HepG2 (cell line): ENCODE data around the gene AMOTL2. TPM values are rescaled to one million over a fixed set of nuclear protein-coding genes. Genes with fewer than 3 reads are reported as not detected.

Source experiments
- HDAC1 ChIP-seq: sonication (generic); formaldehyde crosslinking; IDR thresholded peaks from 2 replicates; pipeline ENCODE4 v1.5.1; 2020; ENCODE audit warnings: mild to moderate bottlenecking, missing genetic modification reagents
- HNRNPH1 ChIP-seq: fragments of 200-400 bp; formaldehyde crosslinking; optimal IDR thresholded peaks from 2 replicates; pipeline ENCODE3; 2017; ENCODE audit warnings: mild to moderate bottlenecking, low read depth, low read length
- HNRNPLL ChIP-seq: fragments of 200-400 bp; formaldehyde crosslinking; IDR thresholded peaks from 2 replicates; pipeline ENCODE4 v1.6.1; 2017; ENCODE audit warnings: mild to moderate bottlenecking, low read depth, low read length; ENCODE audit not compliant: poor library complexity, severe bottlenecking
- KDM4B ChIP-seq: sonication (generic); formaldehyde crosslinking; IDR thresholded peaks from 2 replicates; pipeline ENCODE4 v1.4.0; 2020; ENCODE audit warnings: missing genetic modification reagents
- PAXIP1 ChIP-seq: sonication (generic); formaldehyde crosslinking; conservative IDR thresholded peaks from 2 replicates; pipeline ENCODE4 v1.4.0; 2020; ENCODE audit warnings: mild to moderate bottlenecking, missing genetic modification reagents, moderate library complexity
- PHF21A ChIP-seq: sonication (generic); formaldehyde crosslinking; IDR thresholded peaks from 2 replicates; pipeline ENCODE4 v1.5.0; 2020; ENCODE audit warnings: mild to moderate bottlenecking, missing genetic modification reagents
- RBFOX2 ChIP-seq: fragments of 200-400 bp; formaldehyde crosslinking; IDR thresholded peaks from 2 replicates; pipeline ENCODE4 v1.6.1; 2017; ENCODE audit warnings: low read depth, mild to moderate bottlenecking, low read length
- SP5 ChIP-seq: IDR thresholded peaks from 2 replicates; pipeline ENCODE4 v1.6.1; 2016; ENCODE audit warnings: low read depth, borderline replicate concordance
- TCF7 ChIP-seq: sonication (generic); IDR thresholded peaks from 2 replicates; pipeline ENCODE4 v1.6.1; 2016; ENCODE audit warnings: antibody characterized with exemption, low read depth
- ZFX ChIP-seq: sonication (generic); formaldehyde crosslinking; IDR thresholded peaks from 2 replicates; pipeline ENCODE4 v1.4.0; 2020; ENCODE audit warnings: mild to moderate bottlenecking, low read depth, missing genetic modification reagents, moderate library complexity
- ZNF260 ChIP-seq: sonication (generic); formaldehyde crosslinking; IDR thresholded peaks from 2 replicates; pipeline ENCODE4 v1.4.0; 2020; ENCODE audit warnings: missing genetic modification reagents, low read depth, mild to moderate bottlenecking, borderline replicate concordance
- ZNF331 ChIP-seq: sonication (generic); formaldehyde crosslinking; IDR thresholded peaks from 2 replicates; pipeline ENCODE4 v1.4.0; 2020; ENCODE audit warnings: missing genetic modification reagents
- ZNF510 ChIP-seq: sonication (generic); formaldehyde crosslinking; IDR thresholded peaks from 2 replicates; pipeline ENCODE4 v1.4.0; 2020; ENCODE audit warnings: low read depth, mild to moderate bottlenecking, missing genetic modification reagents
- ZNF768 ChIP-seq: sonication (generic); formaldehyde crosslinking; IDR thresholded peaks from 2 replicates; pipeline ENCODE4 v1.4.0; 2020; ENCODE audit warnings: missing genetic modification reagents
- ZSCAN25 ChIP-seq: sonication (generic); formaldehyde crosslinking; IDR thresholded peaks from 2 replicates; pipeline ENCODE4 v1.8.0; 2022; ENCODE audit warnings: mild to moderate bottlenecking, missing genetic modification reagents
- polyA plus RNA-seq, 8 experiments: library from polyadenylated mRNA; depleted of rRNA in 3 of 8; stranded (reverse) in 7 of 8; unstranded in 1 of 8; fragments of >200 nt; fragmentation: Illumina TruSeq in 4 of 8; extraction: Trizol in 4 of 8; gene quantifications; 2 replicates each; pipeline versions ENCODE4 v1.2.1 to v1.2.3, GENCODE V29; 2011 to 2016; ENCODE audit warnings: low read depth in 4 of 8, missing spikeins in 1 of 8, mixed read lengths in 1 of 8; ENCODE audit not compliant: insufficient read depth in 1 of 8
- total RNA-seq, 5 experiments: library from RNA; depleted of rRNA; stranded (reverse); fragments of >200 nt; fragmentation: Illumina TruSeq; extraction: Trizol; gene quantifications; 2 replicates each; pipeline ENCODE4 v1.2.3, GENCODE V29; 2016; ENCODE audit warnings: low read depth in 1 of 5
- TF ChIP-seq, protein P1 (sequence below): sonication (generic); formaldehyde crosslinking; IDR thresholded peaks from 2 replicates; pipeline ENCODE4 v1.4.0; 2020; ENCODE audit warnings: mild to moderate bottlenecking, missing genetic modification reagents, borderline replicate concordance
- TF ChIP-seq, protein P2 (sequence below): sonication (generic); formaldehyde crosslinking; conservative IDR thresholded peaks from 2 replicates; pipeline ENCODE4 v1.4.0; 2020; ENCODE audit warnings: missing genetic modification reagents
- TF ChIP-seq, protein P3 (sequence below): sonication (generic); formaldehyde crosslinking; IDR thresholded peaks from 2 replicates; pipeline ENCODE4 v1.4.0; 2020; ENCODE audit warnings: missing genetic modification reagents

AMOTL2 gene
- total and polyA plus RNA-seq, 2 of the 13 experiments (the other 11 are each of a cell fraction or from before 2014, with no cell fraction given) = 17.3 to 18.5 TPM

DNA sequence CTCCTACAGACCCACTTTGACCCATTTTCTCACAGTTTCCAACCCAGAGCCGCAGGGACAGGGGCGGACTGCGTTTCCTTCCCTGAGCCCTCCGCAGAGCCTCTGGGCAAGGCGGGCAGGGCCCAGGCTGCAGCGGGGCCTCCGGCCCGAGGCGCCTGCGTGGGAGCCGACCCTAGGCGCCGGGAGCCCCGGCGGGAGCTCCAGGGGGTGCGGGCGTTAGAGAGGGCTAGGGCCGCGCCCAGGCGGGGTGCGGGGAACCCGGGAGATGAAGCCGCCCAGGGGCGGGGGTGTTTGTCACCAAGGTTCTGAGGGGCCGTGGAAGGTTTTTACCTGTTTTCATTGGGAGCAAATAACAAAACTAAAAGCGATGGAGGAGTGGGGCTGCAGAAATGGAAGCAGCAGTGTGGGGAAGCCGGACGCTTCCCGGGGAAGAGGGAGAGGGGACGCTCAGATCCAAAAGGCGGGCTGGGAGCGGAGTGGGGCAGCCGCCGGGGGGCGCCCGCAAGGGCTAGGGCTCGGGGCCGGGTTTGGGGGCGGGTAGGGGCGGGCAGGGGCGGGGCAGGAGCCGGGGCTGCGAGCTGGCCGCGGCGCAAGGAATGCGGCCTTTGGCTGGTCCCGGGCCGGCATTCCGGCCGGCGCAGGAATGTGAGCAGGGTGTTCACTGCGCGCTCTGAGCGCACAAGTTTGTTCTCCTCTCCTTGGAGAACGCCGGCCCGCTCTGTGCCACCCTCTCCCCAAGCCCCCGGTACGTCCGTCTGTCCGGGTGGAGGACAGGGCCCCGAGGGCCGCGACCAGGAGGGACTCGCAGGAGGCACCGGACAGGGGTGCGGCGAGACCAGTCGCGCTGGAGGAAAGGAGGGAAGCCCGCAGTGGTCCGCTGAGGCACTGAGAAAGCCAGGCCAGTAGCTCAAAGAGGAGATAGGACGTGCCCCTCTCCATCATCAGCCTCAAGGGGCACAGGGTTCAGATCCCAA is 61.1 kb downstream of the AMOTL2 start (continued):
- peak; percentile 28; the same call in 1 of the 2 replicates for TF ChIP-seq ZNF768 (CRISPR knock-in tag)
- TF ChIP-seq, protein P1, sequence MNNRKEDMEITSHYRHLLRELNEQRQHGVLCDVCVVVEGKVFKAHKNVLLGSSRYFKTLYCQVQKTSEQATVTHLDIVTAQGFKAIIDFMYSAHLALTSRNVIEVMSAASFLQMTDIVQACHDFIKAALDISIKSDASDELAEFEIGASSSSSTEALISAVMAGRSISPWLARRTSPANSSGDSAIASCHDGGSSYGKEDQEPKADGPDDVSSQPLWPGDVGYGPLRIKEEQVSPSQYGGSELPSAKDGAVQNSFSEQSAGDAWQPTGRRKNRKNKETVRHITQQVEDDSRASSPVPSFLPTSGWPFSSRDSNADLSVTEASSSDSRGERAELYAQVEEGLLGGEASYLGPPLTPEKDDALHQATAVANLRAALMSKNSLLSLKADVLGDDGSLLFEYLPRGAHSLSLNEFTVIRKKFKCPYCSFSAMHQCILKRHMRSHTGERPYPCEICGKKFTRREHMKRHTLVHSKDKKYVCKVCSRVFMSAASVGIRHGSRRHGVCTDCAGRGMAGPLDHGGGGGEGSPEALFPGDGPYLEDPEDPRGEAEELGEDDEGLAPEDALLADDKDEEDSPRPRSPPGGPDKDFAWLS (CRISPR knock-in tag) = no peak
- TF ChIP-seq, protein P2, sequence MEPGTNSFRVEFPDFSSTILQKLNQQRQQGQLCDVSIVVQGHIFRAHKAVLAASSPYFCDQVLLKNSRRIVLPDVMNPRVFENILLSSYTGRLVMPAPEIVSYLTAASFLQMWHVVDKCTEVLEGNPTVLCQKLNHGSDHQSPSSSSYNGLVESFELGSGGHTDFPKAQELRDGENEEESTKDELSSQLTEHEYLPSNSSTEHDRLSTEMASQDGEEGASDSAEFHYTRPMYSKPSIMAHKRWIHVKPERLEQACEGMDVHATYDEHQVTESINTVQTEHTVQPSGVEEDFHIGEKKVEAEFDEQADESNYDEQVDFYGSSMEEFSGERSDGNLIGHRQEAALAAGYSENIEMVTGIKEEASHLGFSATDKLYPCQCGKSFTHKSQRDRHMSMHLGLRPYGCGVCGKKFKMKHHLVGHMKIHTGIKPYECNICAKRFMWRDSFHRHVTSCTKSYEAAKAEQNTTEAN (CRISPR knock-in tag) = no peak
- 0 out of 2 replicates have a peak, but pooled peaks have one; percentile 10 for TF ChIP-seq ZNF331 (CRISPR knock-in tag)
- TF ChIP-seq ZNF260 (CRISPR knock-in tag) = no peak
- no peak for TF ChIP-seq HNRNPH1
- peak; percentile 40; the same call in 1 of the 2 replicates for TF ChIP-seq SP5 (CRISPR knock-in tag)
- 0 out of 2 replicates have a peak, but pooled peaks have one; percentile 37 for TF ChIP-seq PHF21A (CRISPR knock-in tag)
- peak; percentile 71 for TF ChIP-seq ZSCAN25 (CRISPR knock-in tag)
- no peak for TF ChIP-seq TCF7
- TF ChIP-seq PAXIP1 = peak; percentile 24; the same call in 1 of the 2 replicates
- TF ChIP-seq ZNF510 (CRISPR knock-in tag) = 0 out of 2 replicates have a peak, but pooled peaks have one; percentile 40
- TF ChIP-seq, protein P3, sequence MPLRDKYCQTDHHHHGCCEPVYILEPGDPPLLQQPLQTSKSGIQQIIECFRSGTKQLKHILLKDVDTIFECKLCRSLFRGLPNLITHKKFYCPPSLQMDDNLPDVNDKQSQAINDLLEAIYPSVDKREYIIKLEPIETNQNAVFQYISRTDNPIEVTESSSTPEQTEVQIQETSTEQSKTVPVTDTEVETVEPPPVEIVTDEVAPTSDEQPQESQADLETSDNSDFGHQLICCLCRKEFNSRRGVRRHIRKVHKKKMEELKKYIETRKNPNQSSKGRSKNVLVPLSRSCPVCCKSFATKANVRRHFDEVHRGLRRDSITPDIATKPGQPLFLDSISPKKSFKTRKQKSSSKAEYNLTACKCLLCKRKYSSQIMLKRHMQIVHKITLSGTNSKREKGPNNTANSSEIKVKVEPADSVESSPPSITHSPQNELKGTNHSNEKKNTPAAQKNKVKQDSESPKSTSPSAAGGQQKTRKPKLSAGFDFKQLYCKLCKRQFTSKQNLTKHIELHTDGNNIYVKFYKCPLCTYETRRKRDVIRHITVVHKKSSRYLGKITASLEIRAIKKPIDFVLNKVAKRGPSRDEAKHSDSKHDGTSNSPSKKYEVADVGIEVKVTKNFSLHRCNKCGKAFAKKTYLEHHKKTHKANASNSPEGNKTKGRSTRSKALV (CRISPR knock-in tag) = peak; percentile 98
- TF ChIP-seq RBFOX2 = peak; percentile 44; the same call in 1 of the 2 replicates
- TF ChIP-seq HNRNPLL = peak; percentile 82
- peak; percentile 44 for TF ChIP-seq ZFX (CRISPR knock-in tag)
- 0 out of 2 replicates have a peak, but pooled peaks have one; percentile 23 for TF ChIP-seq HDAC1 (CRISPR knock-in tag)
- TF ChIP-seq KDM4B (CRISPR knock-in tag) = 0 out of 2 replicates have a peak, but pooled peaks have one; percentile 25
